ENCODE measurements around the gene DHDDS.

DHDDS gene

DNA sequence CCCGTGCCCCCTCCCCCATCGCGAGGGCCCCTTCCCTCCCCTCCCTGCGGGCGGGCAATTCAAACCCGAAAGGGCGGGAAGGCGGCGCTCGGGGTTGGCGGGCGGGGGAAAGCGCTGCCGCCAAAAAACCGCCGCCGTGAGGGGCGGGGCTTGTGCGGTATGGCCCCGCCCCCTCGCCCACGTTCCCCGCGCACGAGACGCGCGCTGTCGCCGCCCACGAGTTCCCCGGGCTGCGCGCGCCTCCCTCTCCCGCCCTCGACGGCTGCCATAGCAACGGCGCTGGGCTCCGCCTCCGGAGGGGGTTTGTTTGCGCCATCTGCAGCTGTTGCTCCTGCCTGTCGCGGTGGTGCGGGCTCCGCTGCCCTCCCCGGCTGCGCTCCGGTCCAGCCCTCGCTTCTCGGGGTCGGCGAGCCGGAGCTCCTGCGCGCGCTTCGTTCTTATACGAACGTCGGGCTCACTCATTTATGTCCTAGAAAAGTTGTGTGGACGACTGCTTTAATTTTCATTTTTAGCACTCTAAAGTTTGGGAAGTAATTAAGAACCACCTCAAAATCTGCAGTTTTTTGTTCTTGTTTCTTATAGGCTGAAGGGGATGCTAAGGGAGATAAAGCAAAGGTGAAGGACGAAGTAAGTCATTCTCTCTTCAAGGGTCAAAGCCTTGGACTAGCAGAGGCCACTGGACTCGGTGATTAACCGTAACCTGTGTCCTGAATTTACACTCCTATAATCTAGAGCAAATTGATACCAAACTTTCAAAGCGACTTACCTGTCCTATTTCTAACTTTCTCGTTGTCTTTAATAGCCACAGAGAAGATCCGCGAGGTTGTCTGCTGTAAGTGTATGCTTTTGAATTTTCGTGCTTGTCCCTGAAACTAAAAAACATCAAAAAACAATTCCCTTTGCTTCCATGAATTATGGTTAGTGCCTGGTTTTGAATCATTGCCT, 41.1 kb downstream of the DHDDS start:
- peaks cover 28% of the 10 kb centered on the region for H3K4me1 ChIP-seq (ENCODE audit: insufficient read depth, low read length)
- H2AFZ ChIP-seq (ENCODE audit: low read depth, low read length): no peak overlapping the region
- peaks cover 52% of the 10 kb centered on the region for H3K36me3 ChIP-seq (ENCODE audit: insufficient read depth, low read length)
- peak overlapping the region; percentile 73 for H3K4me3 ChIP-seq (ENCODE audit: low read length)
- H3K9me3 ChIP-seq (ENCODE audit: low read length): no peaks in the 10 kb centered on the region
- H3K27me3 ChIP-seq (ENCODE audit: insufficient read depth, low read length): no peaks in the 10 kb centered on the region

- no peak overlapping the region for H2AFZ ChIP-seq (ENCODE audit: low read depth, low read length)
- H3K4me1 ChIP-seq (ENCODE audit: insufficient read depth, low read length): peaks cover 28% of the 10 kb centered on the region
- H3K9me3 ChIP-seq (ENCODE audit: low read length): no peaks in the 10 kb centered on the region
- peaks cover 52% of the 10 kb centered on the region for H3K36me3 ChIP-seq (ENCODE audit: insufficient read depth, low read length)
- peak overlapping the region; percentile 73 for H3K4me3 ChIP-seq (ENCODE audit: low read length)
- no peaks in the 10 kb centered on the region for H3K27me3 ChIP-seq (ENCODE audit: insufficient read depth, low read length)
These were observed 42.7 kb downstream of the DHDDS start for GRCh38 chr1:26474818-26475217.

DNA sequence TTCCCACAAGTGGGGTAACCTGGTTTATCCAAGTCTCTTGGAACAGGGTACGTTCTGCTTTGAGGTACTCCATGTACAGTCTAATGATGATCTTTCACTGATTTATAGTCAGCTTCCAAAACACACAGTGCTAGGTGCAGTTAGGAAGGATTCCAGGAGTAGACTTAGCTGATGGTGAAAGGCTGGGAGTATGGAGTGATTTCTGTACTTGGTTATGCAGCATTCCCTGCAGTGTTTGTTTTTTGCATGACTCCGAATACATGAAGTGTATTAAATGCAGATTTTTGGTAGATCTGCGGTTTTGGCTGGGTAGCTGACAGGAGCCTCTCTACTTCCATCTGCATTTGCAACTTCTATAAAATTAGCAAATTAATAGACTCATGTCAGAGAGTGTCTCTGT, 43.9 kb downstream of the DHDDS start:
- peaks cover 23% of the 10 kb centered on the region for H3K4me1 ChIP-seq (ENCODE audit: insufficient read depth, low read length)
- no peak overlapping the region for H3K4me3 ChIP-seq (ENCODE audit: low read length)
- no peak overlapping the region for H2AFZ ChIP-seq (ENCODE audit: low read depth, low read length)
- no peaks in the 10 kb centered on the region for H3K27me3 ChIP-seq (ENCODE audit: insufficient read depth, low read length)
- peaks cover 52% of the 10 kb centered on the region for H3K36me3 ChIP-seq (ENCODE audit: insufficient read depth, low read length)
- no peaks in the 10 kb centered on the region for H3K9me3 ChIP-seq (ENCODE audit: low read length)

DNA sequence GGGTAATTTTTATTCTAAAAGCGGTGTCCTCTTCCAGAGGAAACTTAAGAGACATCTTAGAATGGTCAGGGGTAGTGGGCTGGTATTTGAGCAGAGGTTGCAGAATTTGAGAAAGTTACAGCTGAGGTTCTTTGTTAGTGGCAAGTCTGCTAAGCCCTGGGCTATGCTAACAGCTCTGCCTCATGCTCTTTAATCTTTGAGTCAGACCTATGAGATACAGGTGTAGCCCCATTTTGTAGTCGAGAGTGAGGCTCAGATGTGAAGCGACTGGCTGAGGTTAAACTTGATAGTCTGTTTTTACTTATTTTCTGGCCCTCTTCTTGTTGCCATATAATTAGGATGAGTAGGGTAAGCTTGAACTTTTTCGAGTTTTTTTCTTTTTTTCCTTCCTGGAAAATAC, 44.8 kb downstream of the DHDDS start:
- H3K4me3 ChIP-seq (ENCODE audit: low read length): no peak overlapping the region
- H3K27me3 ChIP-seq (ENCODE audit: insufficient read depth, low read length): no peaks in the 10 kb centered on the region
- no peak overlapping the region for H2AFZ ChIP-seq (ENCODE audit: low read depth, low read length)
- no peaks in the 10 kb centered on the region for H3K9me3 ChIP-seq (ENCODE audit: low read length)
- peaks cover 52% of the 10 kb centered on the region for H3K36me3 ChIP-seq (ENCODE audit: insufficient read depth, low read length)
- peaks cover 16% of the 10 kb centered on the region for H3K4me1 ChIP-seq (ENCODE audit: insufficient read depth, low read length)

DNA sequence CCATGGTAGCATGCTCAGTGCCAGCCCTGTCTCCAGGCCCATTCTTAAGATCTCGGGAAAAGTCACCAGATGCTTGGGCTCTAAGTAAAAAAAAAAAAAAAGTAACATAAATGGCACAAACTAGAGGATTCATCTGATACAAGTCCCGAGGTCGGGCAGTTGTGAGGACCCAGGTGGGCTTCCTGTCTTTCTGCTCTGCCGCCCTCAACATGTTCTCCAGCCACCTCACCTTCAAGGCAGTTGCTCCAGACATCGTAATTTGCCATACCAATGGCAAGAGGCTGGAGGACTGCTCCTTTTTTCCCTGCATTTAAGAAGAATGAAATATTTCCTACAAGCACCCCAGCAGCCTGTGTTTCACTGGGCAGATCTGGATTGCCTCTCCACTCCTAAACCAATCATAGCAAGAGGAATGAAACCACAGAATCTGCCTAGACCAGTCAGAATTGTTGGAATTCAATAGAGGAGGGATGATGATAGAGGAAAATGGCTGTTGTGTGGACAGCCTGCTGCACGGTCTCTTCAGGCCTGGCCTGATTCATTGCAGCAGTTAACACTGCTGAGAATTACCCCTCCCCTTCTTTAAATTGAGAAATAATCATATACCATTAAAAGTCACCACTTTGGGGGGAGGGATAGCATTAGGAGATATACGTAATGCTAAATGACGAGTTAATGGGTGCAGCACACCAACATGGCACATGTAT, 45.5 kb downstream of the DHDDS start:
- Histone ChIP-seq H2AFZ (ENCODE audit: low read depth, low read length) (no peak overlapping the region), H3K36me3 (ENCODE audit: insufficient read depth, low read length) (peaks cover 52% of the 10 kb centered on the region), H3K4me1 (ENCODE audit: insufficient read depth, low read length) (peaks cover 16% of the 10 kb centered on the region), H3K9me3 (ENCODE audit: low read length) (no peaks in the 10 kb centered on the region), H3K4me3 (ENCODE audit: low read length) (no peak overlapping the region), H3K27me3 (ENCODE audit: insufficient read depth, low read length) (no peaks in the 10 kb centered on the region)

GRCh38 chr1:26478159-26478558, 46.0 kb downstream of the DHDDS start:
- Histone ChIP-seq H3K4me3 (ENCODE audit: low read length) (no peak overlapping the region), H3K36me3 (ENCODE audit: insufficient read depth, low read length) (peaks cover 51% of the 10 kb centered on the region), H2AFZ (ENCODE audit: low read depth, low read length) (no peak overlapping the region)

DNA sequence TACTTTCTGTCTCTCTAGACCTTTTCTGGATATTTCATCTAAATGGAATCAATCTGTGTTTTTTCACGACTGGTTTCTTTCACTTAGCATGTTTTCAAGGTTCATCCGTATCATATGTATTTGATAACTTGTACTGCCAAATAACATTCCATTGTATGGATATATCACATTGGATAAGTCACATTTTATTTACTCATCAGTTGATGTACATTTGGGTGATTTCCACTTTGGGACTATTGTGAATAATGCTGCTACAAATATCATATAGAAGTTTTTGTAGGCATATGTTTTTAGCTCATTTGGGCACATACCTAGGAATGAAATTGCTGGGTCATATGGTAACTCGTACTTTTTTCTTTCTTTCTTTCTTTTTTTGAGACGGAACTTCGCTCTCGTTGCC, 46.9 kb downstream of the DHDDS start:
- peaks cover 9% of the 10 kb centered on the region for H3K4me1 ChIP-seq (ENCODE audit: insufficient read depth, low read length)
- no peaks in the 10 kb centered on the region for H3K27me3 ChIP-seq (ENCODE audit: insufficient read depth, low read length)
- H2AFZ ChIP-seq (ENCODE audit: low read depth, low read length): no peak overlapping the region
- H3K36me3 ChIP-seq (ENCODE audit: insufficient read depth, low read length): peaks cover 42% of the 10 kb centered on the region
- H3K4me3 ChIP-seq (ENCODE audit: low read length): no peak overlapping the region
- H3K9me3 ChIP-seq (ENCODE audit: low read length): no peaks in the 10 kb centered on the region

More at GRCh38 chr1:26478159-26478558, 46.0 kb downstream of the DHDDS start:
- Histone ChIP-seq H3K9me3 (ENCODE audit: low read length) (no peaks in the 10 kb centered on the region), H3K4me1 (ENCODE audit: insufficient read depth, low read length) (peaks cover 16% of the 10 kb centered on the region), H3K27me3 (ENCODE audit: insufficient read depth, low read length) (no peaks in the 10 kb centered on the region)

DNA sequence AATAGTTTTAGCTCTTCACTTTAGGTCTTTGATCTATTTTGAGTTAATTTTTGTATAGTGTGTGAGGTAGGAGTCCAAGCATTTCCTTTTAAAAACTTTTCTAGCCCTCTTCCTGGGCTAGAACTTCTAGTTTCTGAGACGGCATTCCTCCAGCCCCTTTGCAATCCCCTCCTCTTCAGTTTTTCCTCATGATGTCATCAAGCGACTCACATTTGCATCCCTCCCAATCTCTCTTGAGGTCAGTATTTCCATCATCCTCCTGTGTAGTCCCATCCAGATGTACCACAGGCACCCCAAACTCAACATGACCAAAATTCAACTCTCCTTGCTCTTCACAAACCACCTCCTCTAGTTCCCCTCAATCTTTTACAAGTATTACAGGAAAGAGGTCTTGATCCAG, 50.8 kb downstream of the DHDDS start:
- Histone ChIP-seq H3K4me1 (ENCODE audit: insufficient read depth, low read length) (no peaks in the 10 kb centered on the region), H2AFZ (ENCODE audit: low read depth, low read length) (no peak overlapping the region), H3K27me3 (ENCODE audit: insufficient read depth, low read length) (no peaks in the 10 kb centered on the region), H3K36me3 (ENCODE audit: insufficient read depth, low read length) (peaks cover 11% of the 10 kb centered on the region), H3K9me3 (ENCODE audit: low read length) (no peaks in the 10 kb centered on the region), H3K4me3 (ENCODE audit: low read length) (no peak overlapping the region)

DNA sequence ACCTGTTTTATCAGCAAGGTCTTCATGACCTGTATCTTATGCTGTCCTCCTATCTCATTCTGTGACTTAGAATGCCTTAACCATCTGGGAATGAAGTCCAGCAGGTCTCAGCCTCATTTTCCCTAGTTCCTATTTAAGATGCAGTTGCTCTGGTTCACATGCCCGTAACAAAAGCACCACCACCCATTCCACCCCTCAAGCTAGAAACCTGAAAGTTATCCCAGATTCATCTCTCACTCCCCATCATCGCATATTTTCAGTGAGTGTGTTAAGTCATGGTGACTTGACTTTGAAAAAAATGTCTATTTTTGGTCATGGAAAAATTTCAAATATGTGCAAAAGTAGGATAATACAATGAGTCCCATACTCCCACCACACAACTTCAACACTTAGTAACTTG, 51.9 kb downstream of the DHDDS start:
- Histone ChIP-seq H3K9me3 (ENCODE audit: low read length) (no peaks in the 10 kb centered on the region), H3K4me3 (ENCODE audit: low read length) (no peak overlapping the region), H3K4me1 (ENCODE audit: insufficient read depth, low read length) (no peaks in the 10 kb centered on the region), H3K36me3 (ENCODE audit: insufficient read depth, low read length) (peaks cover 6% of the 10 kb centered on the region), H3K27me3 (ENCODE audit: insufficient read depth, low read length) (no peaks in the 10 kb centered on the region), H2AFZ (ENCODE audit: low read depth, low read length) (no peak overlapping the region)

GRCh38 chr1:26490155-26490554, 58.0 kb downstream of the DHDDS start:
- Histone ChIP-seq H3K4me1 (ENCODE audit: insufficient read depth, low read length) (no peaks in the 10 kb centered on the region), H3K36me3 (ENCODE audit: insufficient read depth, low read length) (no peaks in the 10 kb centered on the region), H3K9me3 (ENCODE audit: low read length) (no peaks in the 10 kb centered on the region), H3K4me3 (ENCODE audit: low read length) (no peak overlapping the region), H3K27me3 (ENCODE audit: insufficient read depth, low read length) (no peaks in the 10 kb centered on the region), H2AFZ (ENCODE audit: low read depth, low read length) (no peak overlapping the region)

DNA sequence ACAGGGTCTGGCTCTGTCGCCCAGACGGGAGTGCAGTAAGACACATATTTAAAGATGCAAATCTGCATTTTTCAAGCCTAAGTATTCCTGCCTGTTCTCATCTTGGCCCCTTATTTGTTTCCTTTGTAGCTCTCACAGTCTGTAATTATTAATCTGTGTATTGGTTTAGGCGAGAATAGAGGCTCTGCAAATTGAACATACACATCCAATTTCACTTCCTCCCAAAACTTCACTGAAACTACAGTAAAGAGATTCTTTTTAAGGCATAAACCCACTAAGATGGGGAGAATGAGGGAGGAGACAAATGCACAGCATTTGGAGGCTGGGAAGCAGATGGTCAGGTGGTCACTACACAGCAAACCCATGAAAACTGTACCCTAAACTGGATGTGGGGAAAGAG, 61.1 kb downstream of the DHDDS start:
- no peaks in the 10 kb centered on the region for H3K9me3 ChIP-seq (ENCODE audit: low read length)
- no peaks in the 10 kb centered on the region for H3K36me3 ChIP-seq (ENCODE audit: insufficient read depth, low read length)
- H2AFZ ChIP-seq (ENCODE audit: low read depth, low read length): no peak overlapping the region
- H3K4me1 ChIP-seq (ENCODE audit: insufficient read depth, low read length): no peaks in the 10 kb centered on the region
- no peak overlapping the region for H3K4me3 ChIP-seq (ENCODE audit: low read length)
- no peaks in the 10 kb centered on the region for H3K27me3 ChIP-seq (ENCODE audit: insufficient read depth, low read length)

DNA sequence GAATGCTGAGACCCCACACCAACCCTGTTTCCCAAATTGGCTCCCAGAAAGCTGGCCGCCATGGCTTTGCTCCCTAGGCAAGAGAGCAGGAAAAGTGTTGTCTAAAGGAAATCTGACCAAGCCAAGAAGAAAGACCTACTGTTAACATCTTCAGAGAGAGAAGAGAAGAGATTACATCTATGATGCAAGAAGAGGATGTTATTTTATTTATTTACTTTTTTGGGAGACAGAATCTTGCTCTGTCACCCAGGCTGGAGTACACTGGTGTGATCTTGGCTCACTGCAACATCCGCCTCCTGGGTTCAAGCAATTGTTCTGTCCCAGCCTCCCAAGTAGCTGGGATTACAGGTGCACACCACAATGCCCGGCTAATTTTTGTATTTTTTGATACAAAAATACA, 61.8 kb downstream of the DHDDS start:
- H3K36me3 ChIP-seq (ENCODE audit: insufficient read depth, low read length): no peaks in the 10 kb centered on the region

GRCh38 chr1:26496861-26497260, 64.7 kb downstream of the DHDDS start:
- Histone ChIP-seq H3K27me3 (ENCODE audit: insufficient read depth, low read length) (no peaks in the 10 kb centered on the region), H3K4me1 (ENCODE audit: insufficient read depth, low read length) (peaks cover 5% of the 10 kb centered on the region), H3K36me3 (ENCODE audit: insufficient read depth, low read length) (no peaks in the 10 kb centered on the region), H3K4me3 (ENCODE audit: low read length) (no peak overlapping the region), H3K9me3 (ENCODE audit: low read length) (no peaks in the 10 kb centered on the region), H2AFZ (ENCODE audit: low read depth, low read length) (no peak overlapping the region)

More for the DNA sequence above, 61.8 kb downstream of the DHDDS start:
- no peaks in the 10 kb centered on the region for H3K9me3 ChIP-seq (ENCODE audit: low read length)
- no peaks in the 10 kb centered on the region for H3K27me3 ChIP-seq (ENCODE audit: insufficient read depth, low read length)
- no peaks in the 10 kb centered on the region for H3K4me1 ChIP-seq (ENCODE audit: insufficient read depth, low read length)
- no peak overlapping the region for H3K4me3 ChIP-seq (ENCODE audit: low read length)
- no peak overlapping the region for H2AFZ ChIP-seq (ENCODE audit: low read depth, low read length)

Measured in neuron (in vitro differentiated cells).